DMS79 (cell line): ENCODE results near the gene TCEA2.
"Not testable (repeated sequence)": the region's sequence is repeated elsewhere in the genome, so short reads cannot be mapped to it uniquely, and the experiment has no call there.

ENCODE experiments used
- DNase-seq: peaks from one replicate; lab custom pipeline; 2025; lab: John Stamatoyannopoulos, UW

Gene TCEA2

DNA sequence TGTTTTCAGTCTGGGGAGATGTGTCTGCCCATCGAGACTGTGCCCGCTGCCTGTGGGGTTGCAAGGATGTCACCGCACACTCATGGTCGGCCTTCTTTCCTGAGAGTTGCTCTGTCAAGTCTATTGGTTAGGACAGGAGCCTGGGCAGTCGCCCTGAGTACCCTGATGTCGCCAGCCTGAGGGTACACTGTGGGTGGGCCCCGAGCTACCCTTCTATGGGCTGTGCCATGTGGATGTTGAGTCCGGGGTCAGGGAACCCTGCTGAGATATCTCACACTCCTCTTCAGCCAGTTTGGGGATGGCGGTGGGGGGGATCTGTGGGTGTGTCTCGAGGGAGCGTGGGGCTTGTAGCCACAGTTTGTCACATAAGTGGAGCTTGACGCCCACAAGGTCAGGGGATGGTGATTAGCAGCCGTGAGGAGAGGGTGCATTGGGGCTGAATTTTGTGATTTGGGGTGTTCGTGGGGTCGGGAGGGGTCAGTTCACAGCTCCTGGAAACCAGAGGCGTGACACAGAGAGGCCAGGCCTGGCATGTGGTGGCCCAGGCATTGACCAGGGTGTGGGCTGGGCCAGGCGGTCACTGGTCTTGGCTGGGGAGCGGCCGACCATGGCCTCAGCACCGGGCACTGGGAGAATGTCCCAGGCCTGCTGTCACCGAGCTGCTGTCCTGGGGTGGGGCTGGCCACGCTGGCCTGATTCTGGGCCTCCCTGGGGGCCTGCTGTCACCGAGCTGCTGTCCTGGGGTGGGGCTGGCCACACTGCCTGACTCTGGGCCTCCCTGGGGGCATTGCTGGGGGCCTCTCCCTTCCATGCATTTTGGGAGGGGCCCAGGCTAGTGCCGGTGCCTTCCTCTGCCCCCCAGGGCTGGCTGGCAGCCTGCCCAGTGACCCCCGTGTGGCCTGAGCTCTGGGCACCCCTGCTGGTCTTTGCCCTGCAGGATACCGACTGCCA is 46.0 kb downstream of the TCEA2 start:
- no peak for DNase-seq

DNA sequence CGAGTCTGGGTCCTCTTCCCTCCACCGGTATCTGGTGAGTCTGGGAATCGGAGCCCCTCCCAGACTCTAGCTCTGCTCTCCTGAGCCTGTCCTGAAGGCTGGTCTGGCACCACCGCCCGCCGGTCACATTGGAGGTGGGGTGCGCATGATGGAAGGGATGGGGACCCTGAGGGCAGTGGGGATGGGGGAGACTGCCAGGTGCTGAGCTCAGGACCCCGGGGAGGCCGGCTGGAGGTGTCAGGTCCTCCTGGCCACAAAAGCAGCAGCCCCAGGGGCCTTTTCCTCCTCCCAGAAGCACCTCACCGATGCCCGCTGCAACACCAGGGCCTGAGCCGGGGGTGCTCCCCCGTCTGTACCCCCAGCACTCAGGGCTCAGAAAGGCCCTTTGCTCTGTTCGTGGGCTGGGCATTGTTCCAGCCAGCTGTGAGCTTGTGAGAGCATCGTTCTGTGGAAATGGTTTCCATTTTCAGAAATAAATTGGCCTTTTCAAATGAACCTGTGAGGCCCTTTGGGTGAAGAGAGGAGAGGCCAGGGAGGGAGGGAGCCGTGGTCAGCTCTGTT is 46.9 kb downstream of the TCEA2 start:
- DNase-seq: no peak

DNA sequence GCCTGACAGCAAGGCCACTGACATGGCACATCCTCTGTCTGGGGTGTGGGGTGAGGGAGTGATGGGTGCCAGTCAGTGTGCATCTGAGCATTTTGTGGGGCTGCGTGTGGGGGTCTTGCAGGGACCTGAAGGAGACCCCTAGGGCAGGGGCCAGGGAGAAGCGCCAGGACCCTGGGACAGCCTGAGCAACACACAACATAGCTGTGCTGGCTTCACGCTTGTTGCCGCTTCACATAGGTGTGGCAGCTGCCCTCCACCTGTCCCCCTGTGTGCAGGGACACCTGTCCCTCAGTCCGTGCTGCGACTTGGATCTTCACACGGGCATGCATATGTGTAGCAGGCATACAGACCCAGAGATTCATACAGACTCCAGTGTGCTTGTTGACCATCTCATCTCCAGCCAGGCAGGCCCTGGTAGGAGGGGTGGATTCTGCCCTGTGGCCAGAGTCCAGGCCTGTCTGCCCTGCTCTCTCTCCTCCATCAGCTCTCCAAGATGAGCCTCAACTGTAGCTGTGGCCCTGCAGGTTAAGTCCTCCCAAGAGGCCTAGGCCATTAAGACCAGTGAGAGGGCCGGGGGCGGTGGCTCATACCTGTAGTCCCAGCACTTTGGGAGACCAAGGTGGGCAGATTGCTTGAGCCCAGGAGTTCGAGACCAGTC is 47.5 kb downstream of the TCEA2 start:
- DNase-seq: no peak

DNA sequence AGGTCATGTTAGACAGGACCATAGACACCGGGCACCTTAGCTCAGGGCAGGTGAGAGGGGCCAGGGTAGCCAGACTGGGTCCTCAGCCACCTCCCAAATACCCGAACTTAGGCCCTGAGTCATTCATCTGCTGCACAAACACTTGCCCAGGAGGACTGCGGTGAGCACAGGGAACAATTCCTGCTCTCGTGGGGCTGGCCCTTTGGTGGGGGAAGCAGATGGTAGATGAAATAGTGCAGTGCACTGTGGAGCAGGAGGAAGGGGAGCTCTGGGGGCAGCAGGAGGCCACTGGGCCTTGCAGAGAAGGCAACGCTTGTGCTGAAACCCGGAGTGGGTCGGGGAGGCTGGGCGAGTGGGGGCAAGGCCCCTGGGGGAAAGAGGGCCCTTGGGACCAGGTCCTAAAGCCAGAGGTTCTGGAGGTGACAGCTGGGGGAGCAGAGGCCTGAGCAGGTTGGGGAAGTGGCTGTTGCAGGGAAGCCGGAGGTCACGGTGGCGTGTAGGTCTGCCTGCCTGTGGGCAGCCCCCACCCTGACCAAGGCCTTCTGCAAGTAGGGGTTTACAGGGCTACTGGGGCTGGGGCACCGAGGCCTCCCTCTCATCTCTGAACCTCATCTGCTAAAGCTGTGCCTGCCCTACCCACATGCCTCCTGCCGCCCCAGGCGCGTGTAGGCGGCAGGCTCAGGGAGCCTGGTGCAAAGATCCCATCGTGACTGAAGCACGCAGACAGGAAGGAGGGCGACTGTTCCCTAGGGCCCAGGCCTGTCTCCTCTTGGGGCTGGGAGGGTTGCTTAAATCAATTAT is 49.0 kb downstream of the TCEA2 start:
- DNase-seq: no peak

DNA sequence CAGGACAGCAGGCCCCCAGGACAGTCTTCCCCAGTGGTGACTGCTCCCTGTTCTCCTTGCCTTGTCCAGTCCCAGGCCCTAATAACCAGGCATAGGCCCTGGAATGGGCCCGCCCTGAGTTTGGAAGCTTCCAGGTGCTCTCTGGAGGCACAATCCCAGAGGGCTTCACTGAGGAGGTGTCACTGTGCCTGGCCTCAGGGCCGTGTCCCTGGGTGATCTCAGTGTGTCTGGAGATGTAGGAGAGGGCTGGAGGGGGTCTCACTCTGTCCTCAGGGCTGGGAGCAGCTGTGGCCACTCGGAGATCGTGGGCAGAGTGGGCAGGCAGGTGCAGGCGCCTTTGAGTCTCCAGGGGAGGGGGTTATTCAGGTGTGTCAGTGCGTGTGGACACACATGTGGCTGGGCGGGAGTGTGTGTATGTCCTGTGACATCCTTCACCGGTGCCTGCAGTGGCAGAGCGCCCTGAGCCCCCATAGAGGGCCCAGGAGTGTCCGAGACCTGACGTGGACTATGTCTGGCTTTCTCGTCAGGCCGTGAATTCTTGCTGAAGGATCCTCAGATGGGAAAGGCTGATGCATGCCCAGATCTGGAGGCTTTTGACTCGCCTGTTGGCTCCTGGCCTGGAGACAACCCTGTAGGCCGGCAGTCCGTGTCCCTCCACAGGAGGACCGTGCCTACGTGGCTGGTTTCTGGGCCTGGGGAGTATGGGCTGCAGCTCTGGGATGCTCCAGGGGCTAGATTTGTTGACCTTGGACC is 49.9 kb downstream of the TCEA2 start:
- DNase-seq: no peak

DNA sequence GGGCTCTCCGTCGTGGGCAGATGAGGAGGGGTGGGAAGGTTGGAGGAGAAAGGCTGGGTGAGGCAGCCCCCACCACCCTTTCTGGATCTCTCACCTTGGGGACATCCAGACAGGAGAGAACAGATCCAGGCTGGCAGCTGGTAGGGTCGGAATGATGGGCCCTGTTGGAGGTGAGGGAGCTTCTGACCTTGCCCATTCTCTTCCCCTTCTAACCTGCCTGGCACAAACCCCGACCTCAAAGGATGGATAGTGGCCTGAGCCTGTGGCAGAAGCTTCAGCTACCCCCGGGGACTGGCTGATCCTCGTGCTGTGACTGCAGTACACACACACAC is 50.4 kb downstream of the TCEA2 start:
- no peak for DNase-seq

DNA sequence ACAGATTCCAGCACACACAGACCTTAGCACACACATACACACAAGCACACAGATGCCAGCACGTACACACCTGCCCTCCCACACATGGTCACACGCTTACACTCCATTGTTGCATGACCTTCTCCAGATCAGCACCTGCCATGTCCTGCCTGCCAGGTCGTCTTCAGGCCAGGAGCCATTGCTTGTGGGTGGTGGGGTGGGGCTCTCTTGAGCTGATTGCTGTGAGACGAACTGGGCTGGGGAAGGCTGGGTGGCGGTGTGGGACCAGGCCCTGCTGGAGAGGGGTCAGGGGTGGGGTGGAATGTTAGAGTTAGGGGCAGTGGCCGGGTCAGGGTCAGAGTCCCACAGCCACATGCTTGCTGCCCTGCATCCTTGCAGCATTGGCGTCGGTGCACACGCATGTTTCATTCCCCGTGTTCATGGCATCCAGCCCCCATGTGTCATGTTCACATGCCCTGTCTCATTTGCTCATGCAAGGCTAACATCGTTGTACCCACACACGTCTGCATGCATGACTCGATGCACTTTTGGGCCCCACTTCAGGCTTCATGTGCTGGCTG is 50.9 kb downstream of the TCEA2 start:
- no peak for DNase-seq

DNA sequence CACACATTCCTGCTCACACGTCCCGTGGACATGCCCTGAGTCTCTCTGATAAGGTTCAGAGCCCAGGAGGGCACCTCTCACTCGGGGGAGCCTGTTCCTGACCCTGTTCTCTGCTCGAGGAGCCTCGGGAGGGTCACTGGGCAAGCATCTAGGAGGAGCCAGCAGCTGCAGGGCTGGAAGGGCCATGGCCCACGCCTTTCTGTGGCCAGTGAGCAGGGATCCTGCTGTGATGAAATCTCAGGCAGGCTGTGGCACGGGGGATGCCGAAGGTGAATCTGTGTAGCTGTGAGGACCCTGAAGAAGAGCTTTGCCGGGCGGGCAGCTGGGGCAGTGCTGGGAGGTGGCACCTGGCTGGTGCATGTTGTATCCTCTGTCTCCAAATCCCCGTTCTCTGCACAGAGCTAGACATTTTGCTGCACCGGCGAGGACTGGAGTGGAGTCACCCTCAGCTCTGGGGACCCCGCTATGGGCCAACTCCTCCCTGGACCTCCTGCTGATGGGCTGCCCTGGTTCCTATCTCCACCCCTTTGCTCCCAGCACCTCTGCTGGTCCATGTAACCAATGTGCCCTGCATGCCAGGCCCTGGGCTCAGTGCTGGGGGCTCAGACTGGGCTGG is 51.5 kb downstream of the TCEA2 start:
- no peak for DNase-seq

DNA sequence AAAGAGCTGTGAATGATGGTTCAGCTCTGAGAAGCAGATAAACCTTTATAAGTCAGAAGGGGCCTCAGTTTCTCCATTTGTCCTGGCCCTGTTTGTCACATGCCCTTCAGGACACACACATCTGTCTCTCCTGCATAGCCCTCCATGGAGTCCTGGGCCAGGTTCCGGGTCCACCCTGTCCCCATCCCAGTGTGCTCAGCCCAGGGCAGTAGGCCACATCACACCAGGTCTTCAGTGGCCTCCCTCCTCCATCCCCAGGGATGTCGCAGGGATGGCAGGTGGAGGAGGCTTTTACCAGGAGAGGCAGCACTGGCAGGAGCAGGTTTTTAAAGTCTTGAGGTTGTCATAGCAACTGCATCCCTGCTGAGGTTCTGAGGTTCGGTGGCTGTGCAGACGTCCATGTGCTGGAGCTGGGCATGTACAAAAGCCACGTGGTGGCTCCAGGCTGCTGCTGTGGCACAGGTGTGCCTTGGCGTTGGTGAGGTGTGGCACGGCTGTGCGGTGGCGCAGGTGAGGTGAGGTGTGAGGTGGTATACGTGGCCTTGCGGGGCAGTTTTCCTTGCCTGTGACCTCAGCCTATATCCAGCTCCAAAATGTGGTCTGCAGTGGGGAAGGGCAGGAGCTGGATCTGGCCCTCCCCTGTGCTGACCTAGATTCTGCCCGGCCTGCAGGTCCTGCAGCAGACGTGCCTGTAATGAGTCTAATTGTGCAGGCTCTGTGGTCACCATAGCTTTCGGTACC is 52.3 kb downstream of the TCEA2 start:
- peak; percentile 42 for DNase-seq

DNA sequence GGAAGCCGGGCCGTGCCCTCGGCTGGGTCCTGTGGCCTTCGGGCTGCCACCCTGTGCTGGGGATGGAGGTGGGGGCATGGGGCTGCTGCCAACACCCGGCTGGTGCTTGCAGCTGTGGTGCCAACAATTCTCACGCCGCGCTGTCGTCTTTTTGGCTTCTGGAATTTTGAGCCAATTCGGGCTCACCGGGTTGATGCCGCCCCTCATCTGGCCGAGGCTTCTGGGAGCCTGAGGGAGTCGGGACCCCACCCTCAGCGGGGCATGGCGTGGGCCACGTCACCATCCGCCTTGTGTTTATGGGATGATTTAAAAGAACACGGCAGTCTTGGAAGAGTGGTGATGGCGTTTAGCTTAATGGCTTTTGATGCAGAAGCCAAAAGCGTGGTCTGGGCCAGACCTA is 53.0 kb downstream of the TCEA2 start:
- no peak for DNase-seq

DNA sequence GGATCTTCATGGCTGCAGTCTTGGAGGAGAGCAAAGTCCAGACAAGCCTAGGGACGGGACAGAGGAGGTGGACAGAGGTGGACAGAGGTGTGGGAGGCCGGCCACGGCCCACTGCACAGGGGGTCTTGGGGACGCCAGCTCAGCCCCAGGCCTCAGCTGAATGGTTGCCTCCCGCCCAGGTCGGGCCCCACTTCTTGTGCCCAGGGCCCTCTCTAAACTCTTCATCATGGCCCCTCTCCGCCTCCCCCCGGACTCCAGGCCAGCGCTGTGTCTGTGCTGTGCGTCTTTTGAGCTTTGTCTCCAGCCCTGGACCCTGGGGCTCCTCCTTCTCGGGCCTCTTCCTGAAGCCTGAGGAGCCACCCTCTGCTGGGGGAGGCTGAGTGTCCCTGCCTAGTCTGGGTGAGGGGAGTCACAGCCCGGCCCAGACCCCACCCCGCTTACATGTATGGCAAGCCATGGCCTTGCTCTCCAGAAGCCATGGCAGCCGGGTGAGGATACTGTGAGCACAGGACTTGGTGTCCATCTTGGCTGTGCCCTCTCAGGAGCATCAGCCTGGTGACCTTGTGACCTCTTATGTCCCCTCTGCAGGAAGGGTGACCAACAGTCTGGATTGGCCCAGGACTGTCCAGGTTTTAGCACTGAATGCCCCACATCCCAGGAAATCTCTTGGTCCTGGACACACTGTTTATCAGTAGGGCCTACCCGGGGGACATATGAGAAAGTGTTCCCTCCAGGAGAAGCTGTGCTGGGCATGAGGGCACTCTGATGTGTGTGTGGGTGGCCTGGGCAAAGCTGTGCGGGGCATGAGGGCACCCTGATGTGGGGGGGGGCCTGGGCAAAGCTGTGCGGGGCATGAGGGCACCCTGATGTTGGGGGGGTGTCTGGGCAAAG is 53.8 kb downstream of the TCEA2 start:
- DNase-seq: no peak

DNA sequence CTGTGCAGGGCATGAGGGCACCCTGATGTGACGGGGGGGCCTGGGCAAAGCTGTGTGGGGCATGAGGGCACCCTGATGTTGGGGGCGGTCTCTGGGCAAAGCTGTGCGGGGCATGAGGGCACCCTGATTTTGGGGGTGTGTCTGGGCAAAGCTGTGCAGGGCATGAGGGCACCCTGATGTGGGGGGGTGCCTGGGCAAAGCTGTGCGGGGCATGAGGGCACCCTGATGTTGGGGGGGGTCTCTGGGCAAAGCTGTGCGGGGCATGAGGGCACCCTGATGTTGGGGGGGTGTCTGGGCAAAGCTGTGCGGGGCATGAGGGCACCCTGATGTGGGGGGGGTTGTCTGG is 54.4 kb downstream of the TCEA2 start:
- not testable (repeated sequence) for DNase-seq

DNA sequence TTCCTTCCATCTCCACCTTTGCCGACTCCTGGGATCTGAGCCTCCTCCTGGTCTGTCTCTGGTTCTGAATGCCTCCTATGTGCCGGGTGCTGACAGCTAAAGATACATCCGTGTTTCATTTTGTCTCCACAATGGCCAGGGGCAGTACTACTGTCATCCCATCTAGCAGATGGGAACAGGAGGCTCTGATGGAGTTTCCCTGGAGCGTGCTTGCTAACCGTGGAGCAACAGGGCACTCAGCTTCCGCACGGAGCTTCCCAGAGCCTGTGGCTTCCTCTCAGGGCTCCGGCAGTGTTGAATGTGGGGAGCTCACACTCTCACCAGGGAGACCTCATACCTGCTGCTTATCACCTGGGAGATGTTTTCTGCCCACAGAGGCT is 56.3 kb downstream of the TCEA2 start:
- DNase-seq: no peak

DNA sequence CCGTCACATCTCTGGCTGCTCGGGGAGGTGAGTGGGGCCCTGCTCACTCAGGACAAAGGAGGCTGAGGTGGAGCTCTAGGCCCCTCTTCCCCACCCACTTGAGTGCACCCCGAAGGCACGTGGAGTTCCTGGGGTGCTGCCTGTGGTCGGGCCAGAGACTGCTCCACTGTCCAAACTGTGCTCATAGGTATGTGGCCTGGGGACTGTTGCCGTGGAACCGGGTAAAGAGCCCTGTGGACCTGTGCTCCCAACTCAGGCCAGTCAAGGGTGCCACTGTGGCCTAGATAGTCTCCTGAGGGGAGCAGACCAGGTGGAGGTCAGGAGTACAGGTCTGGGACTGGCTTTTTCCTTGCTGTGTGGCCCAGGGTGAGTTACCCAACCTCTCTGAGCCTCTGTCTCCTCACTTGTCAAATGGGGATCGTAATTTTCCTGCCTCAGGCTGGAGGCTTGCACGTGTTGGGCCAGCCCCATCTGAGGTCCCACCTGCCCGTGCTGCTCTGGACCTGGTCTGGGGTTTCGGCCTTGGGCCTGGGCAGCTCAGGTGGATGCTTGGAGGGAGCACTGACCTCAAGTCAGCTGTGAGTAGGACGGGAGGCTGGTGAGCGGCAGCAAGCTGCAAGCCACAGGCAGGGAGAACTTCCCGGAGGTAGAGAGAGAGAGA is 56.8 kb downstream of the TCEA2 start:
- no peak for DNase-seq

DNA sequence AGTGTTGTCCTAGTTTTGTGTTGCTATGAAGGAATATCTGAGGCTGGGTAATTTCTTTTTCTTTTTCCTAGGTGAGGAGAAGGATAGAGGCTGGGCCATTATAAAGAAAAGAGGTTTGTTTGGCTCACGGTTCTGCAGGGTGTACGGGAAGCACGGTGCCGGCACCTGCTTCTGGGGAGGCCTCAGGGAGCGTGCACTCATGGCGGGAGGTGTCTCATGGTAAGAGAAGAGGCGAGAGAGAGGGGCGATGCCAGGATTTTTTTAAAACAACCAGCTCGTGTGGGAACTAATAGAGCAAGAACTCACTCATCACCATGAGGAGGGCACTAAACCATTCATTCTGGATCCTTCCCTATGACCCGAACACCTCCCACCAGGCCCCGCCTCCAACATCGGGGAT is 58.6 kb downstream of the TCEA2 start:
- DNase-seq: no peak
